H1 (cell line): ENCODE data around the gene FHIT. TPM values are rescaled to one million over a fixed set of nuclear protein-coding genes. Genes with fewer than 3 reads are reported as not detected.

Experiments
- CTCF ChIA-PET: fragments of 300-600 bp; sonication (Branson Sonifier 250); formaldehyde crosslinking; loops from one replicate; lab custom pipeline; 2021; ENCODE audit not compliant: partially characterized antibody; lab: Charles Lee
- POLR2A ChIA-PET: fragments of 300-600 bp; sonication (Branson Sonifier 250); formaldehyde crosslinking; loops from one replicate; lab custom pipeline; 2021; ENCODE audit warnings: inconsistent platforms; ENCODE audit not compliant: partially characterized antibody; lab: Charles Lee
- DNase-seq, 2 experiments: peaks; one replicate each; pipeline versions ENCODE4 v3.0.0 to v3.0.0-alpha.2; 2010 to 2022; ENCODE audit warnings: low spot score in 2 of 2, low read depth in 1 of 2, mixed read lengths in 1 of 2
- FAIRE-seq: peaks from 2 replicates; lab custom pipeline; 2011; peaks lifted over from hg19 to GRCh38; lab: Jason Lieb, UNC
- H2AFZ ChIP-seq: 2 replicates; pipeline ENCODE4 v1.8.1; 2012; ENCODE audit warnings: low read length, inconsistent platforms
- H2AK5ac ChIP-seq: 2 replicates; pipeline ENCODE4 v1.6.1; 2013; ENCODE audit warnings: low read depth, low read length
- H2BK120ac ChIP-seq: replicated peaks from 2 replicates; pipeline ENCODE3; 2013; ENCODE audit warnings: low read depth, low read length, inconsistent platforms
- H2BK12ac ChIP-seq: 2 replicates; pipeline ENCODE4 v1.6.1; 2013; ENCODE audit warnings: low read depth, low read length
- H2BK15ac ChIP-seq: 2 replicates; pipeline ENCODE4 v1.6.1; 2013; ENCODE audit warnings: low read length
- H2BK20ac ChIP-seq: 2 replicates; pipeline ENCODE4 v1.6.1; 2013; ENCODE audit warnings: low read length
- H2BK5ac ChIP-seq: 2 replicates; pipeline ENCODE4 v1.6.1; 2013; ENCODE audit warnings: low read depth, low read length
- H3K14ac ChIP-seq: 2 replicates; pipeline ENCODE4 v1.6.1; 2013; ENCODE audit warnings: inconsistent platforms; ENCODE audit not compliant: insufficient read length
- H3K18ac ChIP-seq: 2 replicates; pipeline ENCODE4 v1.6.1; 2013; ENCODE audit warnings: low read length; ENCODE audit errors: extremely low read depth
- H3K23ac ChIP-seq: 2 replicates; pipeline ENCODE4 v1.6.1; 2013; ENCODE audit warnings: inconsistent platforms; ENCODE audit not compliant: insufficient read length
- H3K23me2 ChIP-seq: 2 replicates; pipeline ENCODE4 v1.6.1; 2013; ENCODE audit warnings: low read depth, low read length
- H3K27ac ChIP-seq: 2 replicates; pipeline ENCODE4 v1.6.1; 2011; ENCODE audit warnings: low read depth, low read length, inconsistent platforms
- H3K27me3 ChIP-seq, 4 experiments: replicated peaks in 1 of 4; 1 replicate in 1 of 4; 2 replicates in 3 of 4; pipeline versions ENCODE4 v1.6.1 to v1.8.1; 2011 to 2013; ENCODE audit warnings: low read length in 3 of 4, mild to moderate bottlenecking in 3 of 4, inconsistent platforms in 2 of 4, mixed read lengths in 2 of 4, moderate library complexity in 1 of 4; ENCODE audit not compliant: control insufficient read depth in 3 of 4, insufficient read depth in 3 of 4; ENCODE audit errors: extremely low read depth in 1 of 4
- H3K36me3 ChIP-seq, 4 experiments: 2 replicates each; pipeline versions ENCODE4 v1.6.1 to v1.8.1; 2011 to 2013; ENCODE audit warnings: mild to moderate bottlenecking in 4 of 4, low read length in 3 of 4, moderate library complexity in 2 of 4, control low read depth in 1 of 4, inconsistent platforms in 1 of 4; ENCODE audit not compliant: insufficient read depth in 4 of 4, control insufficient read depth in 2 of 4
- H3K4ac ChIP-seq: replicated peaks from 2 replicates; pipeline ENCODE3; 2013; ENCODE audit warnings: low read length, low read depth, mixed read lengths, inconsistent platforms; ENCODE audit not compliant: insufficient read length
- H3K4me1 ChIP-seq, 4 experiments: replicated peaks in 1 of 4; 1 replicate in 1 of 4; 2 replicates in 3 of 4; pipeline versions ENCODE4 v1.6.1 to v1.8.1; 2011 to 2013; ENCODE audit warnings: low read length in 3 of 4, inconsistent platforms in 2 of 4, mixed read lengths in 1 of 4; ENCODE audit not compliant: insufficient read depth in 4 of 4, control insufficient read depth in 3 of 4
- H3K4me2 ChIP-seq, 2 experiments: 2 replicates each; pipeline versions ENCODE4 v1.6.1 to v1.8.1; 2011 to 2013; ENCODE audit warnings: low read depth in 2 of 2, low read length in 2 of 2, control low read depth in 1 of 2, inconsistent platforms in 1 of 2, mild to moderate bottlenecking in 1 of 2; ENCODE audit not compliant: insufficient read depth in 1 of 2
- H3K4me3 ChIP-seq, 4 experiments: fragments of 200-600, 300-600 bp in 1 of 4; sonication (generic), shearing (Covaris generic), sonication (Bioruptor Twin) in 1 of 4; 2 replicates each; pipeline versions ENCODE4 v1.5.1 to v1.8.1; 2011 to 2016; ENCODE audit warnings: low read length in 4 of 4, low read depth in 3 of 4, control low read depth in 2 of 4, inconsistent platforms in 2 of 4, mild to moderate bottlenecking in 2 of 4, mixed read lengths in 1 of 4, moderate library complexity in 1 of 4; ENCODE audit not compliant: insufficient read depth in 2 of 4; ENCODE audit errors: extremely low read depth in 1 of 4
- H3K56ac ChIP-seq: replicated peaks from 2 replicates; pipeline ENCODE3; 2013; ENCODE audit warnings: low read depth, mild to moderate bottlenecking, mixed read lengths, low read length, inconsistent platforms; ENCODE audit not compliant: insufficient read length
- H3K79me1 ChIP-seq: 2 replicates; pipeline ENCODE4 v1.6.1; 2013; ENCODE audit warnings: low read depth, low read length, control low read depth
- H3K79me2 ChIP-seq, 2 experiments: 2 replicates each; pipeline versions ENCODE4 v1.6.1 to v1.8.1; 2012 to 2013; ENCODE audit warnings: low read length in 2 of 2, mild to moderate bottlenecking in 2 of 2, inconsistent platforms in 1 of 2; ENCODE audit not compliant: insufficient read depth in 2 of 2, control insufficient read depth in 1 of 2
- H3K9ac ChIP-seq, 4 experiments: replicated peaks in 1 of 4; 1 replicate in 1 of 4; 2 replicates in 3 of 4; pipeline versions ENCODE4 v1.6.1 to v1.8.1; 2011 to 2013; ENCODE audit warnings: low read depth in 3 of 4, low read length in 3 of 4, control low read depth in 2 of 4, mild to moderate bottlenecking in 2 of 4, moderate library complexity in 2 of 4, inconsistent platforms in 1 of 4; ENCODE audit errors: extremely low read depth in 1 of 4
- H3K9me3 ChIP-seq, 2 experiments: 2 replicates each; pipeline versions ENCODE4 v1.6.1 to v1.8.1; 2012 to 2013; ENCODE audit warnings: mild to moderate bottlenecking in 2 of 2, moderate library complexity in 2 of 2, control low read depth in 1 of 2, inconsistent platforms in 1 of 2, low read depth in 1 of 2, low read length in 1 of 2, mixed read lengths in 1 of 2; ENCODE audit not compliant: insufficient read depth in 2 of 2
- H4K20me1 ChIP-seq, 2 experiments: replicated peaks in 1 of 2; 2 replicates each; pipeline versions ENCODE3 to v1.8.1; 2011 to 2013; ENCODE audit warnings: inconsistent platforms in 2 of 2, low read length in 2 of 2, mild to moderate bottlenecking in 1 of 2; ENCODE audit not compliant: insufficient read depth in 2 of 2, control insufficient read depth in 1 of 2
- H4K5ac ChIP-seq: 2 replicates; pipeline ENCODE4 v1.6.1; 2013; ENCODE audit warnings: low read length, low read depth, mixed read lengths, inconsistent platforms; ENCODE audit not compliant: insufficient read length
- H4K8ac ChIP-seq: 2 replicates; pipeline ENCODE4 v1.8.0; 2013; ENCODE audit warnings: mild to moderate bottlenecking, moderate library complexity, low read length, inconsistent platforms; ENCODE audit not compliant: insufficient read depth; ENCODE audit errors: extremely low read depth
- H4K91ac ChIP-seq: replicated peaks from 2 replicates; pipeline ENCODE3; 2013; ENCODE audit warnings: low read length, mixed read lengths, inconsistent platforms; ENCODE audit not compliant: insufficient read length
- TAF7 ChIP-seq: optimal IDR thresholded peaks from 2 replicates; pipeline ENCODE3; 2011; ENCODE audit warnings: low read depth, mild to moderate bottlenecking, inconsistent platforms, low read length, moderate library complexity, borderline replicate concordance
- WGBS, 2 experiments: shearing (Covaris generic) in 1 of 2; methylation state at CpG; one replicate each; pipeline versions ENCODE4 v1.1.6 to v1.1.7; 2013 to 2015; ENCODE audit warnings: low lambda C conversion rate in 2 of 2, mixed read lengths in 2 of 2, inconsistent platforms in 1 of 2, low coverage in 1 of 2, missing lambda C conversion rate in 1 of 2; ENCODE audit not compliant: insufficient replicate concordance in 2 of 2, insufficient coverage in 1 of 2, insufficient read length in 1 of 2; ENCODE audit errors: extremely low coverage in 1 of 2, missing lambda C conversion rate in 1 of 2; 5-methylcytosine and 5-hydroxymethylcytosine counted together
- polyA plus RNA-seq, 7 experiments: library from polyadenylated mRNA; depleted of rRNA in 3 of 7; stranded (reverse) in 5 of 7; unstranded in 2 of 7; fragments of >200 nt in 5 of 7; fragments of 200-250 nt in 2 of 7; gene quantifications; 1 replicate in 5 of 7; 2 replicates in 1 of 7; 4 replicates in 1 of 7; pipeline versions ENCODE4 v1.2.1 to v1.2.3, GENCODE V29; 2011 to 2013; ENCODE audit warnings: missing spikeins in 2 of 7, mixed read lengths in 2 of 7
- total RNA-seq: library from RNA; stranded (reverse); fragmentation: NEBNext Ultra II Directional; extraction: Animal tissue kit (Norgen Biotek cat#: 25700); gene quantifications from 2 replicates; pipeline ENCODE4 v1.2.1, GENCODE V29; 2021

Gene FHIT
- total and polyA plus RNA-seq, 2 of the 8 experiments (the other 6 are each of a cell fraction or from before 2014, with no cell fraction given): 1.2 to 3.2 TPM

DNA sequence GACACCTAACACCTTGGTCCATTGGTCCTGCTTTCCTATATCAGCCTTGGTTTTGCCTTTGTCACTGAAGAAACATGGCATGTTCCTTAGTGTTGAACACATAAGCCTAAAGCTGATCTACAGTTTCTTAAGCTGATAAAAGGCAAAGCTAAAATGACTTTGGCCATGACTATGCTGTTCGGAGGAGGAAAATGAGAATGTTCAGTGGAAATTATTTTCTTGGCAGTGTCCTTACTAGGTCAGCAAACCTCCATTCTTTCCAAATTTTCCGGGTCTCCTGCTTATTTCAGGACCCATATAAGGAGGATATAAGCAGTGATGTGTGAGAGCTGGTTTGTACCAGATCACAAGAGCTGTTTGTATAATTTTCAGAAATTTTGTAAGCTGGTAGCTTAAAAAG lies 1368.5 kb downstream of the FHIT start:
- no peak overlapping the region for H3K9ac ChIP-seq
- H2BK120ac ChIP-seq: no peak overlapping the region
- H3K4me1 ChIP-seq: no peaks in the 10 kb centered on the region
- no peak overlapping the region for H3K14ac ChIP-seq
- H2BK5ac ChIP-seq: no peak overlapping the region
- no peak overlapping the region for H4K91ac ChIP-seq
- H2BK15ac ChIP-seq: no peak overlapping the region
- POLR2A ChIA-PET: no interaction called here
- H2AK5ac ChIP-seq: no peak overlapping the region
- H2BK20ac ChIP-seq: no peak overlapping the region
- H2AFZ ChIP-seq: 0 out of 2 replicates have a peak overlapping the region, but pooled peaks have one; percentile 78
- H3K9me3 ChIP-seq: no peaks in the 10 kb centered on the region
- H4K5ac ChIP-seq: no peak overlapping the region
- no peak overlapping the region for H3K4me2 ChIP-seq
- H3K23ac ChIP-seq: no peak overlapping the region
- H3K4ac ChIP-seq: no peak overlapping the region
- no peak overlapping the region for H3K27ac ChIP-seq
- no peak overlapping the region for H3K18ac ChIP-seq
- H3K79me1 ChIP-seq: no peaks in the 10 kb centered on the region
- no peak for TF ChIP-seq TAF7
- no peak overlapping the region for H3K4me3 ChIP-seq
- H3K27me3 ChIP-seq: no peaks in the 10 kb centered on the region
- H3K23me2 ChIP-seq: no peaks in the 10 kb centered on the region
- H3K79me2 ChIP-seq: no peaks in the 10 kb centered on the region
- H3K36me3 ChIP-seq: no peaks in the 10 kb centered on the region
- no peak overlapping the region for H3K56ac ChIP-seq
- no peak for DNase-seq
- no peak for FAIRE-seq
- no peaks in the 10 kb centered on the region for H4K20me1 ChIP-seq
- CTCF ChIA-PET: no interaction called here
- H2BK12ac ChIP-seq: no peak overlapping the region
- WGBS, 2 experiments: 87% methylated on average over 2 of the region's 2 CpGs; no CpG with 5 or more reads in 1 of the 2 experiments
- no peak overlapping the region for H4K8ac ChIP-seq
